Fibroblast of the conjunctiva (primary cell): Measurements from ENCODE around the gene SLAMF1.
"Not testable (repeated sequence)": the region's sequence is repeated elsewhere in the genome, so short reads cannot be mapped to it uniquely, and the experiment has no call there.

ENCODE experiments used
- DNase-seq: peaks from one replicate; pipeline ENCODE4 v3.0.0-alpha.2; 2010; ENCODE audit warnings: low read depth

Gene SLAMF1

DNA sequence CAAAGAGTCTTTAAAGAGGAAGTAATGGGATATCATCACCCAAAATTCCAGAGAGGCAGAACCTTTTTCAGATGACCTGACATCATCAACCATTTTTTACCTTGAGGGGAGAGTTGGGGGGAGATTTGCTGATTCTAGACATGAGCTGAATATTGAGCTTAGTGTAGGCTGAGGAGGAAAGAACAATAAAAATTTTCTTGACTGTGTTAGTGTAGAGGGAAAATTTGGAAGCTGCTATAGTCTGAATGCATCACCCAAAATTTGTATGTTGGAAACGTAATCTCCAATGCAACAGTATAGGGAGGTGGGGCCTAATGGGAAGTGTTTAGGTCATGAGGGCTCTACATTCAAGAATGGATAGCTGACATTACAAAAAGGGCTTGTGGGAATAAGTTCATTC is 49.8 kb downstream of the SLAMF1 start:
- no peak for DNase-seq

DNA sequence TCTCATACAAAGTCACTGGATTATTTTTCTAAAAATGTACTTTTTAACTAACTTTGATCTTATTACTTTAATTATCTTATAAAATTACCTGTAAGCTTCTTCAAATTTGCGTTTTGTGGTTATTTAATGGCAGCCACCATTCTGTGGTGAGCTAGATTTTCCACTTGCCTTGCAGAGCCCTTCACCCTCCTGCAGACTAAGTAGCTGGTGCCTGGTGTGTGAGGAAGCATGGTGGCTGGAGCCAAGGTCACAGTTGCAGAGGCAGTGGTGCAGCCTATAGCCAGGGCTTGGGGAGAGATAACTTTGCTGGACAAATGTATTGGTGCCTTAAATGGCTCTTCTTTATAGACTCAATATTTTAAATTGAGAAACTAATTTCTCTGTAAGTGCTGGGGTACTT is 56.4 kb downstream of the SLAMF1 start:
- no peak for DNase-seq

DNA sequence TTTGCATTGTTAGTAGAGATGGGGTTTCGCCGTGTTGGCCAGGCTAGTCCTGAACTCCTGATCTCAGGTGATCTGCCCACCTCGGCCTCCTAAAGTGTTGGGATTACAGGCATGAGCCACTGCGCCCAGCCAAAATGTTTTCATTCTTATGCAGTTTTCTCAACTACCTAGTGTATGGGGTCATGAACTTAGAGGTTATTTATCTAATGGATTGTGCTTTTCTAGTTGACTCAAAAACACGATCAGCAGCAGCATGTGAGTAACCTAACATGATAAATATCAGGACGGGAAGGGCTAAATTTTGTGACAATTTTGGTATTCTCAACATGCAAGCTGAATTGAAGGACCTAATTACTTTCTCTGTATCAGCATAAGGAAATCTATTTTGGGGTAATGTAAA is 58.4 kb downstream of the SLAMF1 start:
- no peak for DNase-seq

DNA sequence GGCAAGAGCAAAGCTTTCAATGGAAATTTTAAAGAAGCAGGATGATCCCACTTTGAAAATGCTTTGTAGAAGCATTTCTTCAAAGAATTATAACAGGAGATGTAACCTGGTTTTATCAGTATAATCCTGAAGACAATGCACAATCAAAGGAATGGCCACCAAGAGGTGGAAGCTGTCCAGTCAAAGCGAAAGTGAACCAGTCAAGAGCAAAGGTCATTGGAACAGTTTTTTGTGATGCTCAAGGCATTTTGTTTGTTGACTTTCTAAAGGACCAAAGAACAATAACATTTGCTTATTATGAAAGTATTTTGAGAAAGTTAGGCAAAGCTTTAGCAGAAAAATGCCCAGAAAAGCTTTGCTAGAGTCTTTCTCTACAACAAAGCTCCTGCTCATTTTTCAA is 62.1 kb downstream of the SLAMF1 start:
- DNase-seq = no peak

DNA sequence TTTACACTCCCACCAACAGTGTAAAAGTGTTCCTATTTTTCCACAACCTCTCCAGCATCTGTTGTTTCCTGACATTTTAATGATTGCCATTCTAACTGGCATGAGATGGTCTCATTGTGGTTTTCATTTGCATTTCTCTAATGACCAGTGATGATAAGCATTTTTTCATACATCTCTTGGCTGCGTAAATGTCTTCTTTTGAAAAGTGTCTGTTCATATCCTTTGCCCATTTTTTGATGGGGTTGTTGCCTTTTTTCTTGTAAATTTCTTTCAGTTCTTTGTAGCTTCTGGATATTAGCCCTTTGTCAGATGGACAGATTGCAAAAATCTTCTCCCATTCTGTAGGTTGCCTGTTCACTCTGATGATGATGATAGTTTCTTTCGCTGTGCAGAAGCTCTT is 63.9 kb downstream of the SLAMF1 start:
- DNase-seq = not testable (repeated sequence)

DNA sequence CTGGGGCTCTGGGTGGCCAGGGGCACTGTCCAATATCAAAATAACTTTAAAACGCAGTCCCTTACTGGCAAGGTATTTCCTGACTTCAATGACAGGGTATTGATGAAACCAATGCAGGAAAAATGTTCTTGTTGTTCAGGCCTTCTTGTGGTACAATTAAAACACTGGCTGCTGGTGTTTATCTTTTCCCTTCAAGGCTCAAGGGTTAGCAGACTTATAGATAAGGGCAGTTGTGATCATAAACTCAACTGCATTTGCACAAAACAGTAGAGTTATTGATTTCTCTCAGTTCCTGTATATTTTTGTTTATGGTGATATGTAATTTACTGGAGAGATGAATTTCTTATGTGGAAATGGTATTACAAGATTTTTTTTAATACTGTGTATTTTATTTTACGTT is 64.9 kb downstream of the SLAMF1 start:
- DNase-seq = no peak

DNA sequence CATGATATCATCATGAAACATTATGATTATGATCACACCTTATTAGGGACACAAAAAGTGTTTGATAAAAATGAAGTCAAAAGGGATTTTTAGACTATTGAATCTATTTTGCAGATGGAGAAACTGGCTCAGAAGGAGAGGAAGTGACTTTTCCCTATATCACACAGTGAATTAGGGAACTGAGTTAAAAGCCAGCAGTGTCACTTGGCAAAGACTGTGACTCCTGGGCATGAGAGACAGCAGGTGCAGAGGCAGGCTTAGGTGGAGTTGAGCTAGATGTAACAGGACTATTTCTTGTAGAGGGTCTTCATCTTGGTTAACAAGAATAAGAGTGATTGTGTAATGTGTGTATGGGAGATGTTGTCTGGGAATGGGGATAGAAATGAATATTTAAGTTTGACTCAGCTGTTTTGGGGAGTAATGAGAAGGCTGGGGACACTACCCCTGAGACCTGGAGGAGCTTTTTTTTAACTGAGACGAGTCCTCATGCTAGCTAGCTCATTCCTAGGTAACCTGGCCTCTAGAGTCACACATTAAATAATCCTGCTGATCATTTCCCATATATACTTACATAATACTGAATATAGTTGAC is 66.5 kb downstream of the SLAMF1 start:
- no peak for DNase-seq

DNA sequence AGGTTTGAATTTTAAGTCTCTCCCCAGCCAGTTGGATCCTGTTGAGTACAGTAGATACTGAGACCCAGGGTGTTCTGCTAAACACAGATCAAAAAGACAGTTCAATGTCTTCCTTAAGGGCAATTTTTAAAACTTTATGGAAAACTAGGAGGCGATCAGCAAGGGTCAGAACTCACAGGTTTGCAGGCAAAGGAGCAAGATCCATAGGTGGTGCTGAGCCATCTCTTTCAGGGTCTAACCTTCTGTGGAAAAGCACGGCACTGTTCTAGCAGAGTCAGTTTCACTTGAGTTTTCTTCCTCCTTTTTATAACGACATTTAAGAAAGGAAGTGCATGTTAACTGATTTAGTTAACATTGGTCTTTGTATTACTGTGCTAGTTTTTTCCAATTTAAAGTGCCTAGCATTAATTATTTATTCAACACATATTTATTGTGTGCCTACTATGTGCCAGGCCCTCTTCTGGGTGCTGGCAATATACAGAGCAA is 67.6 kb downstream of the SLAMF1 start, which contains the start of gene CD84:
Gene CD84 (minus strand): TSS at position 281 of the 486 bp plus-strand sequence. CDS start 59 bp downstream, at position 222.
- DNase-seq = no peak

DNA sequence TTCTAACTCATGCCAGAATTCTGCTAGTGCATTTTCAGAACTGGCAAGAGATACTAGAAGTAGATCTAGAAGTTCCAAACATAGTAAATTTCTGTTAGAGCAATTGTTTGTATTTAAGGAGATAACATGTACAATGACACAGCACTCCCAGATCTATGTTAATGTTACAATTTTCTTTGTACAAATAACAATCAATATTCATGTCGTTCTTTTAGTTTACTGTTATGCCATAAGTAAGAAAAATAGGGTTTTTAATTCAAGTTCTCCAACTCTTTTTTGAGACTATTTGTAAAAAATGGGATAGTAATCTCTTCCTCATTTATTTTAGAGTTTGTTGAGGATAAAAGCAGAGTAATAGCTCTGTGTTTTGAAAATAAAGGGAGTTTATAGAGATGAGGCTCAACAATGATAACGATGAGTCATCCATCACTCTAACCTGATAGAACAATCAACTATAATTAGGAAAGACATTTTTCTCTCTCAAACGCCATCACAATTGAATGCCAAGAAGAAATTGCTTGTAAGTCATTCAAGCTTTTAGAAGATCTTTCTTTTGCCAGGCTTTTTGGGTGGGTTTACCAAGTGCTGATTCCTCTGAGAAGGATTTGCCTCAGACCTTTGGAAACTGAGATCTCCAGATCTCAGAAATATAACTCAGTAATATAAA is 68.2 kb downstream of the SLAMF1 start:
- DNase-seq = no peak

DNA sequence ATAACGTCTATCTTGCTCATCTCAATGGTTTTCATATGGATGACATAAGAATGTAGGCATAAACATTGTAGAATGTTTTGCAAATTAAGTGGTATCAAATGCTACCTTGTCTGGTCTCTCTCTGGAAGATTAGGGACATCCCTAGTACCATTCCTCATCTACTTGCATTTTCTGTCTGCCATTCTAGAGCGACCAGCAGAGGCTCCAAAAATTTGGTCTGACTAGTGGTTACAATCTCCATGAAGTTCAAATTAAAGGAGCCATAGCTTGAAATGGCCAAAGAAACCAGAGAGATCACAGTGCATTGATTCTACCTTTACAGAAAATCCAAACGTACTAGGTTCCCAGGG is 68.7 kb downstream of the SLAMF1 start:
- no peak for DNase-seq

DNA sequence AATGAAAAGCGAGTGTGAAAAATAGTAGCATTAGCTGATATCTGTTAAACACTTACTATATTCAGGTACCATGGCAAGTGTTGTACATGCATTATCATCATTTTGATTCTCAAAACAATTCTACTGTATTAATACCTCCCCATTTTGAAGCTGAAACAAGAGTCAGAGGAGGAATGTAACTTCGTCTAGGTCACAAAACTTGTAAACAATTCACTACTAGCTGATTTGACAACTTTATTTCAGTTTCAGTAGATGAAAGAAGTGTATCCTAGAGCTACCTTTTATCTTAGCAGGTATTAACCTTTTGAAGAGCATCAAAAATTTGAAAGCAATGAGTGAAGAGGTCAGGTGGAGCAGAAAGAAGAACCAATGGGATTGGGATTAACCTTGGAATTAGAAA is 69.2 kb downstream of the SLAMF1 start:
- DNase-seq = no peak

DNA sequence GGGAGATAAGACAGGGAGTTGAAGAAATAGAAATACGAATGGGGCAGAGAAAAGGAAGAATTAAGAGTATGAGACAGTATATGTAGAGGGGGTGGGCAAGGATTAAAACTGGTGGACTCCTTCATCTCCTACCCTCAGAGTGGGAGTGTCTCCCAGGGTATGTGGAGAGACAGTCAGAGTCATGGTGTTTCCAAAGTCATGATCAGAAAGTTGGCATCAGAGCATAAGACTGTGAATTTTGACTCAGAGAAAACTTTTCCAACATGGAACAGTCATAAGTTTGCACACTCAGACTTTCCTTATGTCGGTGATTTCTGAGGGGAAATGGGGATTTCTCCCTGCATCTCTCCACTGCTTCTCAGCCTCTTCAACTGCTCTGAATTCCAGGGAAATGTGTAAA is 70.0 kb downstream of the SLAMF1 start:
- no peak for DNase-seq

DNA sequence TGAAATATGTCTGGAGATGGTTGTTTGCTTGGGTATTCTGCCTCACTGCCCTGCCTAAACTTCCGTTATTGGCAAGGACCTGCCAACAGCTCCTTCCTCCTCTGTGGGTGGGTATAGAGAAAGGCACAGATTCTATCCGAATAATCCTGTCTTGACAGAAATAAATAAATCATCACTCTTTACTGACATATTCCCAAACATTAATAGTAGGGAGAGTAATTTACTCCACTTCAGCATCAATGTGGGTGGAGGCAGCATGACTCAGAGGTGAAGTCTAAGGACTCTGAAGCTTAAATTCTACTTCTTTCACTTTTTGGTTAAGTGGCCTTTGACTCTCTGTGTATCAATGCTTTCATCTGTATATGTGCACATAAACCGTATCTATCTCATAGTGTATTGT is 70.5 kb downstream of the SLAMF1 start:
- no peak for DNase-seq

DNA sequence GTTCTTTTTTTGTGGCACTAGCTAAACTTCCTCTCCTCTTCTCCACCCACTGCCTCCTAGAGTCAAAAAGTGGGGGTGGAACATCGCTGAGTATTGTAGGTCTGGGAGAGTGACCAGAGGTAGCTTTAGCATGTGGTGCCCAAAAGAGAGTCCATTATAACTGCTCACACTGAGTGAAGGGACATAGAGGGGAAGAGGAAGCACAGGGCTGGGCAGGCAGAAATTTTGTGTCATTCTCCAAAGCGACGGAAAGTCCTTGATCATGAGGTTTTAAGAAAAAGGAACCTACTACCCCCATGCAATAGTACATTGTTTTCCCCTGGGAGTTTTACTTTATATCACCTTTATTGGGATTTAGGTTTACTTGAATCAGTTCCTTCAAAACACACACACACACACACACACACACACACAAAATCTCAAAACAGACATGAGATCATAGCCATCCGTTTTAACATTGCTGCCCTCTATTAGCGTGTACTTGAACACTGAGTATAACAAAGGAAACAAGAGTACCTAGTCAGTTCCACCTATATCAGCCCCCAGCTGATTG is 71.7 kb downstream of the SLAMF1 start:
- DNase-seq = no peak

DNA sequence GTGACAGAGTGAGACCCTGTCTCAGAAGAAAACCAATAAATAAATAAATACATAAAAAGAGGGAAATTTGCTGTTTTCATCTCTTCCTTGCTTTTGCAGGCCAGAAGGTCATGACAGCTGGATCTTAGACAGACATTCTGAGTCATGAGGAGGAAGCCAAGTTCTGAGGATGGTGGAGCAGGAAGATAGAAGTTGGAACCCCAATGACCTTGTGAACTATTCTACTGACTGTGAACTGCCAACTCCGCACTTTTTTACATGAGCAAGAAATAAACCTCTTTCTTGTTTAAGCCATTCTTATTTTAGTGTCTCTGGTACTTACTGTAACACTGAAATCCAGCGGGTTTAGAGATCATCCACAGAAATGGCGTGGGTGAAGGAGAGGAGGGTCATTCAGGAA is 76.0 kb downstream of the SLAMF1 start:
- no peak for DNase-seq

DNA sequence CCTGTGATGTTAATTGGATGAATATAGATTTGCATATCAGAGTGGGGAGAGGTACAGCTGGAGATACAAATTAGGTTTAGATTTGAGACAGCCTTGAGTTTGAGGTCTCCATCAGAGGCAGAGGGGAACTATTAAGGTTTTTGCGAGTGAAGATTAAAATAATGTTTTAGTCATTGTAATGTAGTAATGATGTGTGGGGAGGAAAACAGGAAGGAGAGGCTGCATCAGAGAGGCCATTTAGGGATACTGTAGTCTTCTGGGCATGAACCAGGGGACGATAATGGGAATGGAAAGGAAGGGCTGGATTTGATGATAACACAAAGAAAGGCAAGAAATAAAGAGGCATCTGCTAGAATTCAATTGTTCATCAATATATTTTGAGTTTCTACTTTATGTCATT is 77.0 kb downstream of the SLAMF1 start:
- DNase-seq = no peak

DNA sequence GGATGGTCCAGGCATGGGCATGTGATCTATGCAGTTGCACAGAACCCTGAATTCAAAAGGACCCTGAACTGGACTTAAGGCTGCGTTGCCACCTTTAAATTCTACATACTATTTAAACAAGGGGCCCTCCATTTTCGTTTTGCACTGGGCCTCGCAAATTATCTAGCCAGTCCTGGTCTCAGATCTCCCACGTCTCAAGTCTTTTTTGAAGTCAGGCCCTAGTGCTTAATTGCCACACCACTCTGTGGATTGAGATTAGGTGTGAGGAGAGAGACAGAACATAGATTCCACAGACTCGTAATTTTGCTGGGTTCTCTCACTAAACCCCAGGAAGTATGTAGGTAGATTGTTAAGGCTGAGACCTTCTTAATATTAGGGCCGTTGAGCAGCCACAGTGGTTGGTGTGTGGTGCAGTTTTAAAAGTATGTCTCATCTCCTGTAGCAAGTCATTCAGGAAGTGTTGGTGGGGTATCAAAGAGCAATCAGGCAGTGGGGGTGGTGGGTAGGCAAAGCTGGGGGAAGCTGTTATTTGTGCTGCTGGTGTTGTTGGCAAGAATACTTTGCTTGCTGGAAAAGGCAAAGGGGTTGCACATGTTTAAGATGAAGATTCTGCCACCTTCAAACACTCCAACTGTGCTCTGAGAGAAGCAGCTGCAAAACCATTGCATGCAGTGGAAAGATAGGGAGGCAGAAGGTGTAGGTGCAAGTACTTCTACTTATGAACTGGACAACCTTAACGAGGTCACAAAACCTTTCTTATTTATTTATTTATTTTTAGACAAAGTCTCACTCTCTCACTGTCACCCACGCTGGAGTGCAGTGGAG is 78.8 kb downstream of the SLAMF1 start:
- DNase-seq = no peak

DNA sequence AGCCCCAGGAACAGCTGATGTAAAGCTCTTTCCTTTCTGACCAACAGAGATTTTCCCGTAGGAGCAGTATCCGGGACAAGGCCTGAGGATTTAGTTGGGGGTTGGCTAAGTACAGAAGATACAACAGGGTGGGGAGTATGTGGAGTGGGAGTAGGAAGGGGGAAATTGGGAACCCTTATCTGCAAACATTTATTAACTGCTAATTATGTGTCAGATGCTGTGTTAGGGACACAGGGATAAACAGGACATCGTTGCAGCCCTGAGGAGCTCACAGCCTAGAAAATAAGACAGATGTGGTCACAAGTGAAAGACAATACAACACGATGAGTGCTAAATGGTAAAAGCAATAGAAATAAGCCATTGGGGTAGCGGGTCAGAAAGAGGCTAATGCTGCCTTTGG is 79.5 kb downstream of the SLAMF1 start:
- DNase-seq = no peak

DNA sequence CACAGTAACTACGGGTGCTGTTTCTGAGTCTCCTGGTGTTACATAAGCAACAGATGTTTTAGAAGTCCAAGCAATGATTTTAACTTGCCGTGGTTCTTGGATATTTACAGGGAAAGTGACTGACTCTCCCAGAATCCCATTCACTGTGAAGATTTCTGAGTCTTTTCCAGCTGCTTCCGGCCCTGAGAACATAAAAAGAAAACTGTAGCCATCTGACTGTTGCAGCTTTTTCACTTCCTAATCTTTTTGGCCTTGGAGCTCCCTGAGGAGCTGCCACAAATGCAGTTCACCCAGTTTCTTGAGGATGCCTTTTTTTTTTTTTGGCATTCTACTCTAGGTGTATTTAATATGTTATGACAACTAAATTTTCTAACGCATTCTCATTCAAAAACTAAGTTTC is 81.3 kb downstream of the SLAMF1 start:
- DNase-seq = no peak

DNA sequence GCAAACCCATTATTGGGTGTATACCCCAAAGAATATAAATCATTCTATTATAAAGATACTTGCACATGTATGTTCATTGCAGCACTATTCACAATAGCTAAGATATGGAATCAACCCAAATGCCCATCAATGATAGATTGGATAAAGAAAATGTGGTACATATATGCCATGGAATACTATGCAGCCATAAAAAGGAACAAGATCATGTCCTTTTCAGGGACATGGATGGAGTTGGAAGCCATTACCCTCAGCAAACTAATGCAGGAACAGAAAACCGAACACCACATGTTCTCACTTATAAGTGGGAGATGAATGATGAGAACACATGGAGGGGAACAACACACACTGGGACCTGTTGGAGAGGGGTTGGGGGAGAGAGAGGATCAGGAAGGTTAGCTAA is 83.6 kb downstream of the SLAMF1 start:
- not testable (repeated sequence) for DNase-seq

DNA sequence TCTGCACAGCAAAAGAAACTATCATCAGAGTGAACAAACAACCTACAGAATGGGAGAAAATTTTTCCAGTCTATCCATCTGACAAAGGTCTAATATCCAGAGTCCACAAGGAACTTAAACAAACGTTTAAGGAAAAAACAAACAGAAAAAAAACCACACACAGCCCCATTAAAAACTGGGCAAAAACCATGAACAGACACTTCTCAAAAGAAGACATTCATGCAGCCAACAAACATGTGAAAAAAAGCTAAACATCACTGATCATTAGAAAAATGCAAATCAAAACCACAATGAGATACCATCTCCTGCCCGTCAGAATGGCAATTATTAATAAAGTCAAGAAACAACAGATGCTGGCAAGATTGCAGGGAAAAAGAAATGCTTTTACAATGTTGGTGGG is 84.1 kb downstream of the SLAMF1 start:
- not testable (repeated sequence) for DNase-seq

DNA sequence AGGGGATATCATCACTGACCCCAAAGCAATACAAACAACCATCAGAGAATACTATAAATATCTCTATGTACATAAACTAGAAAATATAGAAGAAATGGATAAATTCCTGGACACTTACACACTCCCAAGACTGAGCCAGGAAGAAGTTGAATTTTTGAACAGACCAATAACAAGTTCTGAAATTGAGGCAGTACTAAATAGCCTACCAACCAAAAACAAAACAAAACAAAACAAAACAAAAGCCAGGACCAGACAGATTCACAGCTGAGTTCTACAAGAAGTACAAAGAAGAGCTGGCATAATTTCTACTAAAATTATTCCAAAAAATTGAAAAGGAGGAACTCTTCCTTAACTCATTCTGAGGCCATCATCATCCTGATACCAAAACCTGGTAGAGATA is 86.0 kb downstream of the SLAMF1 start:
- DNase-seq = no peak
